ENCODE results near the gene ABCC5. TPM values are rescaled to one million over a fixed set of nuclear protein-coding genes. Genes with fewer than 3 reads are reported as not detected.
"Not testable (repeated sequence)": the region's sequence is repeated elsewhere in the genome, so short reads cannot be mapped to it uniquely, and the experiment has no call there.

ABCC5 gene
- polyA plus RNA-seq, 3 donors, result 44.1 to 53.7 (median 48.7) TPM

DNA sequence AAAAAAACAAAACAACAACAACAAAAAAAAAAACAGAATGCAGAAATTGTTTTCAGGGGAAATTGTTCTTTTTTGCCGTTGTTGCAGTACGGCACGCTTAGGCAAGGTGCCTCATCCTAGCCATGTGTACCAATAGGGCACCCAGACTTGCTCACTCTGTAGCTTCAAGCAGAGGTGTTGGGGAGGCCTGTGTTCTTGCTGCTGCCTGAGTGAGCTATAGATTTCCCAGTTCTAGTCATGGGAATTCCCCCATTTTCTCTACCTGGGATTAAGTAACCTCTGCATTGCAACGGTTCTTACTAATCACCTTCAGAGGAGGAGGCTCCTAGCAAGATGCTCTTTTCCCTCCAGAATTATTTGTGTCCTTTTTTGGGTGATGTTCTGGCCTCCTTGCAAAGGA lies 120.1 kb downstream of the ABCC5 start:
- DNase-seq (ENCODE audit: low read depth in 3 of 3, low spot score in 2 of 3), result no peak

DNA sequence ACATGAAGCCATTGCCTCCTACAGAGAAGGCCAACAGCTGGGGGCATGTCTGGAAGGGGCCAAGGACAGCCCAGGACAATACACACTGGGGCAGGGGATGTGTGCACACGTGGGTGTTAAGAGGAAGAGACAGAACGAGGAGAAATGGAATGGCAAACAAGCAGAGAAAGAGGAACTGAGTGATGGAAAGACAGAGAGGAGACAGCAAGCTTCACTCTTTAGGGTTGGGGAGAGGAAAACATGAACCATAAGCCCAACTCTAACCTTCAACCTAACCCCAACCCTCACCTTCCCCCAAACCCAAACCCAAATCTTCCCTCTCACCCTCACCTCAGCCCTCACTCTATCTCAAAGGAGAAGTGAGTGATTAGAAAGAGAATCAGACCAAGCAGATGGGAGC lies 121.1 kb downstream of the ABCC5 start:
- DNase-seq (ENCODE audit: low read depth in 3 of 3, low spot score in 2 of 3), result no peak

DNA sequence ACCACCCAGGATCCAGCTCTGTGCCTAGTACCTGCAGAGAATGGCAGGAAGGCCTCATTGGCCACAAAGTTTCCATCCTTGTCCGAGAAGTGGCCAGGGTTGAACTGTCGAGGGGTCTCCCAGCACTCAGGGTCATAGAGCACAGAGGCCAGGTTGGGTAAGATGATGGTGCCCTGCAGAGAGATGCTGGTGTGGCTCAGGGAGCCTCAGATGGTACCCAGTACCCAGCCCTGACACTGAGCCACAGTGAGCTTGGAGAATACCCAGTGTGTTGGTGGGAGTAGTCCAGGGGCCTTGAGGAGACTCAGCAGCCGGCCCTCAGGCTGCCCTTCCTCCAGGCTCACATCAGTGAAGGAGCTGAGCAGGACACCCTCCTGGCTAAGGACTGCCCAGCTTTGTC lies 121.5 kb downstream of the ABCC5 start:
- DNase-seq (ENCODE audit: low read depth in 3 of 3, low spot score in 2 of 3), result no peak

DNA sequence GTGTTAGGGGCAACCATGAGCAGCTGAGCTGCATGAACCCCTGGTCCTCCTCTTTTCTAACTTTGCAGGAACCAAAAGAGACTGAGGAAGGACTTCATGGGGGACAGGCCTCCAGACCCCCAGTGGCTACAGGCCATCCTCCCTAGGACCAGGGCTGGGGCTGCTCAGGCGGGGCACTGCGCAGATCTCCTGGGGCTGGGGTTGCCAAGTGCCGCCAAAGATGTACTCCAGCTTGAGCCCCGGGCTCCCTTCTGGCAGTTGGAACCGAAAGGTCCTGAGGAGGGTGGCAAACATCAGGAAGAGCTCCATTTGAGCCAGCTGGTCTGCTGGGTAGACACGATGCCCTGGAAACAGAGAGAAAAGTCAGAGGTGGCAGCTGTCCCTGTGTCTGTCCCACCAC lies 121.9 kb downstream of the ABCC5 start:
- DNase-seq (ENCODE audit: low read depth in 3 of 3, low spot score in 2 of 3), result no peak

DNA sequence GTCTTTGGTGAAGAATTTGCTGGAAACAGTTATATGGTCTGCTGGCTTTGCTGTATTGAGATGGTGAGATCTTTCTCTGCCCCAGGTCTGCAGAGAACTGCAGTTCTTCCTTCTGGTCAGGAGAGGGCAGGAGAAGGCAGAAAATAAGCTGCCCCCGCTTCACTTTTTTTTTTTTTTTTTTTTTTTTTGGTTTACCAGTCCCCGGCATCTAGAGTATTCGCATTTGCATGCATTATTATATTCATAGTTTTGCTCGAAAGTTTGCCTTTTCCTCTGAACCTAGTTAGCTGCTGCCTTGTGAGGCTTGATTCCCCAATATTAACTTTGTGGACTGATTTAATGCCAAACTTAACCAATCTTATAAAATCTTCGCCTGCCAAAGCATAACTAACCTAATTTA lies 122.4 kb downstream of the ABCC5 start:
- DNase-seq (ENCODE audit: low read depth in 3 of 3, low spot score in 2 of 3), result peak in 2 of 3 donors; percentile 13 to 16

DNA sequence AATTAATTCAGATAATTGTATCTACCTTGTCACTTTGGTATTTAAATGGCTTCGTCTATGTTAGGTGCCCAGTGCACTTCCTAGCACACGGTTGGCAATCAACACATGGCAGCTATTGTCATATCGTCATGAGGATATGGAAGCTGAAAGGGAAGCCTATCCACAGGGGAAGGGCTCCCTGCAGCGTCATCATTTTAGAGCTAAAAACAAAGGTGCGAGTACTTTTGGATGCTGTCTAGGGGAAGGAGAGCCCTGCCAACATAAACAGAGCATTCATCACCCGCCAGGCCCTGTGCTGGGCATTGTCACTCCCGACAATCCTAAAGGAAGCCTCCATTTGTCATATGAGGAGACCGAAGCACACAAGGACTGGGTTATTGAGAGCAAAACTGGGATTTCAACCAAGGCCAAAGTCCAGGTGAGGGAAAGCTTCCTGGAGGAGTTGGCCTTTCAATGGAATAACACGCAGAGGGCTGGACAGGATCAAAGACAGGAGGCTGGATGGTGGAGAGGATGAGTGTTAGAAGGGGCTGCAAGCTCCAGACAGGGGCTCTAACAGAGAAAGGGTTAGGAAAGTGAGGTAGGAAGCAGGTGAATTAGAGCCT lies 125.0 kb downstream of the ABCC5 start:
- no peak for DNase-seq (ENCODE audit: low read depth in 3 of 3, low spot score in 2 of 3)

DNA sequence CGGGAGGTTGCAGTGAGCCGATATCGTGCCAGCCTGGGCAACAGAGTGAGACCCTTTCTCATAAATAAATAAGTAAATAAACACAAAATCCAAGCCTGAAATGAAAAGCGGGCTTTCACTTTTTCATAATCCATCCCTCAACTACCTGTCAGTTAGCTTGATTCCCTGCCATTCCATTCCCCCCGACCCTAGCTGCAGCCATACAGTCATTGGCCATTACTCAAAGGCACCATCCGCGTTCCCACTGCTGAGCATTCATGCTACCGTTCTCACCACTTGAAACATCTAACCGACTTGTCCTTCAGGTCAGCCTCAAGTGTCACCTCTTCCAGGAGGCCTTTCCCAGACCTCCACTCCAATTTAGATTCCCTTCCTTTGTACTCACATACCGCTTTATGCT lies 131.9 kb downstream of the ABCC5 start:
- no peak for DNase-seq (ENCODE audit: low read depth in 3 of 3, low spot score in 2 of 3)

DNA sequence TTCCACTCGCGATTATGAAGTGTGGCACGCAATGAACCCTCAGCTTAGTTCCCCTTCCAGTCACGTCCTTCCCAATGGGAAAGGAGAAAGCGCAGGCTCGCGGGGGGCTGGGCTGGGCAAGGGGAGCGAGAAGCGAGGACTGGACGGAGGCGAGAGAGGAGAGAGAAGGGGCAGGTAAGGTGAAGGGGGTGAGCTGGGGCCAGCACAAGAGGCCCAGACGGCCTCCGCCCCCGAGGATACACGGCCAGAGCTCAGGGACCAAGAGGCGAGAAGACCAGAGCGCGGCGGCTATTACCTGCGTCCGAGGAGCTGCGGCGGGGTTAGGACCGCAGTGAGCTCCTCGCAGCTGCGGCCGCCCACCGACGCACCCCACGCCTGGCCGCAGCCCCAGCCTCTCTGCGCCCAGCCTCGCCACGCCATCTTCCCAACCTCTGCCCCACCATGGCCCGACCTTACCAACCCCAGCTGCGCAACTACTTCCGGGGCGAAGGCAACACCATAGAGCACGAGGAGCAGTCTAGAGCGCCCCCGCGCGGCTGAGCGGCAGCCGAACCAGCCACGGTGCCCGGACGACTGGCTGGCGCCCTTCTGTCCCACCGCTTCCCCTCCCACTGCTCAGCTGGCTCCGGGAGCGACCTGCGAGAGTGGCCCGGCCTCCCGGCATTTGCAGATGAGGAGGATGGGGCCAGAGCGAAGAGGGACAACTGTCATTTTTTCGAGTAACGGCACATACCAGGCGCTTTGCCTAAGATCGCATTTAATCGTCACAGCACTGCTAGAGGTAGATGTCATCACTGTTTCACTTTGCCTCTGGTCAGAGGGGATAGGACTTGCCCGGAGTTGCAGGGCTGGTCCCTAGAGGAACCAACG lies 133.0 kb downstream of the ABCC5 start, which contains the start of gene PARL:
PARL (minus strand) TSS at position 454 of the 870 bp plus-strand sequence; CDS start at position 420, 34 bp downstream.
- DNase-seq (ENCODE audit: low read depth in 3 of 3, low spot score in 2 of 3), result peak; percentile 80 to 86 (median 84)

DNA sequence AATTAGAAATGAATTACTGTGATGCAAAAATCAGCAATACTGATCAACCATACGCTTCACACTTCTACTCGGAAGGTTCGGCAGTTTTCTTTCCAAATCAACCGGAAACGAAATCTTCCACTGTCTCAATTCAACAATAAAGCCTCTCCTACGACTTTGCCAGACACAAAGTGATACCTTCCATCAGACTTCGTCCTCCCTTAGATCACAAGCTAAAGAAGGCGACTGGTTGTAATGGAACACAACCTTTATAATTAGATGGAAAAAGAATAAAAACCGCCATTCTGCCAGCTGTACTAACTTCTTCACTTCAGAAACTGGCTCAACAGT lies 133.6 kb downstream of the ABCC5 start:
- no peak for DNase-seq (ENCODE audit: low read depth in 3 of 3, low spot score in 2 of 3)

DNA sequence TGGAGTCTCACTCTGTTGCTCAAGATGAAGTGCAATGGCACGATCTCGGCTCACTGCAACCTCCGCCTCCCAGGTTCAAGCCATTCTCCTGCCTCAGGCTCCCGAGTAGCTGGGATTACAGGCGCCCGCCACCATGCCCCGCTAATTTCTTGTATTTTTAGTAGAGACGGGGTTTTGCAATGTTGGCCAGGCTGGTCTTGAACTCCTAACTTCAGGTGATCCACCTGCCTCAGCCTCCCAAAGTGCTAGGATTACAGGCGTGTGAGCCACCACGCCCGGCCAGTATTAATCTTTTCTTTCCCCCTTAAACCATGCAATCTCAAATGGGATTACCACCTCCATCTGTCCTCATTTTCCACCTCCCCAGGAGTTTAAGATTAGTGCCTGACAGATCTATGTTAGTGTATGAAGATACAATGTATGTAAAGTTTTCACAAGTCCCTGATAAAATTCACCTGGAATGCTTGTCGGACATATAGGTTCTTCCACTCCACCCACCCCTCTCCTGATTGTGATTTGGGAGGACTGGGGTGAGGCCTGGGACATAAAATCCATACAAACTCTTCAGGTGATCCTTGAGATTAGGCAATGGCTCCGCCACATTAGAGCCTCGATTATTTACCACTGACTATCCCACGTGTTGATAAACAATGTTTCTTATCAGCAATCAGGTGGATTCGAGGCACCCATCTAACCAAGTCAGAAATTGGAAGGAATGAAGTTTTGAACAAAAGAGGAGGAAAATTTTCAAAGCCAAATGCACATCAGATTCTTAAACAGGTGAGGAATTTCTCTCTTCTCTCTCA lies 134.2 kb downstream of the ABCC5 start:
- DNase-seq (ENCODE audit: low read depth in 3 of 3, low spot score in 2 of 3), result no peak

DNA sequence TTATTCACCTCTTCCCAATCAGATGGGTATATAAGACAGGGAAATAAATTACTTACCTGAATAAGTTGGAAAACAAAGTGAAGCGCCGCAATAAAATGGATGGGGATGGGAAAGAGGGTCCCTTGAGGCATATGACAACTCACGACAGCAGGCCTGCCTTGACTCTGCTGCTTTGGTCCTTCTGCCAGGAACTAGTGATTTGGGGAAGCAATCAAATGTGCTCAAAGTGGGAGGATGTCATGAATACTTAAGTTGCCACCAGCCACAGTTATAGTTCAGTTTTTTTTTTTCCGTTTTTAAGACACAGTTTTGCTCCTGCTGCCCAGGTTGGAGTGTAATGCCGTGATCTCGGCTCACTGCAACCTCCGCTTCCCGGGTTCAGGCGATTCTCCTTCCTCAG lies 137.6 kb downstream of the ABCC5 start:
- no peak for DNase-seq (ENCODE audit: low read depth in 3 of 3, low spot score in 2 of 3)

DNA sequence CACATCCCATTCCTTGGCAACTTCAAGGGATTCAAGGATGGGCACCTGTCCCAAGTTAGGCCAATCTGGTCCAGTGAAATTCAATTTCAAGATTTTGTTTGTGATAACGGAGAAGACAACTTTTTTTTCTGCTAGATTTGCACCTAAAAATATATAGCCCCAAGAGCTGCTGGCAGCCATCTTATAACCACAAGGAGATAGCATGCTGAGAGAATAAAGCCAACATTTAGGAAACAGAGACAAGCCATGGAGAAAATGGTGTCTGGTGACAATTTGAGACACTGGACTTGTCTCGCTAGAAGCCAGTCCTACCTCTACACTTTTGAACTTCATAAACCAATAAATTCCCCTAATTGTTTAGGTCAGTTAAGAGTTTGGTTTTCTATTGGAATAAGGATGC lies 138.4 kb downstream of the ABCC5 start:
- DNase-seq (ENCODE audit: low read depth in 3 of 3, low spot score in 2 of 3), result no peak

DNA sequence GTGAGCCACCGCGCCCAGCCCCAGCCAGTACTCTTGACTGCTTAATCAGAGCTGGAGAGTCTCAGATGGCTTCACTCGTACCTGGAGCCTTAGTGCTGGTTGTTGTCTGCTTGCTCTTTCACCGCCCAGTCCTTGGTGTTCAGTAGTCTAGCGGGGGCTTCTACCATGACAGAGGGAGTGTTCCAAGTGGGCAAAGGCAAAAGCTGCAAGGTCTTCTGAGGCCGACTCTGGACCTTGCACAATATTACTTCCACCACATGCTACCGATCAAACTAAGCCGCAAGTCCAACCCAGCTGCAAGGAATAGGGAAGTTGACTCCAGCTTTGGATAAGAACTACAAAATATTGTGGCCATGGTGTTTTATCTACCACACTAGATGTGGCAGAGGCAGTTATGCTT lies 139.6 kb downstream of the ABCC5 start:
- DNase-seq (ENCODE audit: low read depth in 3 of 3, low spot score in 2 of 3), result no peak

DNA sequence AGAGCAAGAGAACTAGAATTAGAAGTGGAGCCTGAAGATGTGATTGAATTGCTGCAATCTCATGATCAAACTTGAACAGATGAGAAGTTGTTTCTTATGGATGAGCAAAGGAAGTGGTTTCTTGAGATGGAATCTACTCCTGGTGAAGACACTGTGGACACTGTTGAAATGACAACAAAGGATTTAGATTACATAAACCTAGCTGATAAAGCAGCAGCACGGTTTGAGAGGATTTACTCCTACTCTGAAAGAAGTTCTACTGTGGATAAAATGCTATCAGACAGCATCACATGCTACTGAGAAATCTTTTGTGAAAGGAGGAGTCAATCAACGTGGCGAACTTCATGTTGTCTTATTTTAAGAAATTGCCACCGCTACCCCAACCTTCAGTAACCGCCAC lies 140.5 kb downstream of the ABCC5 start:
- not testable (repeated sequence) for DNase-seq (ENCODE audit: low read depth in 3 of 3, low spot score in 2 of 3)

DNA sequence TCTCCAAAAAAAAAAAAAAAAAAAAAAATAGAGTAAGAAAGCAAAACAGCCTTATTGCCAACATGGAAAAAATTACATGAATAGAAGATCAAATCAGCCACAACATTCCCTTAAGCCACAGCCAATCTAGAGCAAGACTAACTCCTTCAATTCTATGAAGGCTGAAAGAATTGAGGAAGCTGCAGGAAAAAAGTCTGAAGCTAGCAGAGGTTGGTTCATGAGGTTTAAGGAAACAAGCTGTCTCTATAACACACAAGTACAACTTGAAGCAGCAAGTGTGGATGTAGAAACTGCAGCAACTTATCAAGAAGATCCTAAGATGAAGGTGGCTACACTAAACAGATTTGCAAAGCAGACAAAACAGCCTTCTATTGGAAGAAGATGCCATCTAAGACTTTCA lies 142.3 kb downstream of the ABCC5 start:
- DNase-seq (ENCODE audit: low read depth in 3 of 3, low spot score in 2 of 3), result no peak

DNA sequence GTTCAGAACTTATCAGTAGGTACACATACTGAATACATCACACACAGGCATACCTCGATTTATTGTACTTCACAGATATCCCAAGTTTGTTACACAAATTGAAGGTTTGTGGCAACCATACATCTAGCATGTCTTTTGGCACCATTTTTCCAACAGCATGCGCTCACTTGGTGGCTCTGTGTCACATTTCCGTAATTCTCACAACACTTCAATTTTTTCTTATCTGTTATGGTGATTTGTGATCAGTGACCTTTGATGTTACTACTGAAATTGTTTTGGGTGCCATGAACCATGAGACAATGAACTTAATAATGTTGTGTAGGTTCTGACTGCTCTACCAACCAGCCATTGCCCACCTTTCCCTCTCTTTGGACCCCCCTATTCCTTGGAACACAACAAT lies 143.8 kb downstream of the ABCC5 start:
- DNase-seq (ENCODE audit: low read depth in 3 of 3, low spot score in 2 of 3), result no peak

DNA sequence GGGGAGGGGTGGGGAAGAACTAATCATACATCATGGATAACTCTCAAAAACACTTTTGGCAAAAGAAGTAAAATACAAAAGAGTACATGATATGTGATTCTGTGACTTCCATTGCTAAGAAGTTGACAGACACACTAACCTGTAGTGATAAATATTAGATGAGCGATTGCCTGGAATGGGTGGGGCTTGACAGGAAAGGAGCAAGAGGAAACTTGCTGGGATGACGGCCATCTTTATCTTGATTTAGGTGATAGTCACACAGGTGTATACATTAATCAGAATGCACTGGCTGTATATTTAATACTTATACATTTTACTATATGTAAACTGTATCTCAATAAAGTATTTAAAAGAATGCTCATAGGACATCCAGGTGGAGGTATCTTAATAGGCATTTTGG lies 146.1 kb downstream of the ABCC5 start:
- no peak for DNase-seq (ENCODE audit: low read depth in 3 of 3, low spot score in 2 of 3)

DNA sequence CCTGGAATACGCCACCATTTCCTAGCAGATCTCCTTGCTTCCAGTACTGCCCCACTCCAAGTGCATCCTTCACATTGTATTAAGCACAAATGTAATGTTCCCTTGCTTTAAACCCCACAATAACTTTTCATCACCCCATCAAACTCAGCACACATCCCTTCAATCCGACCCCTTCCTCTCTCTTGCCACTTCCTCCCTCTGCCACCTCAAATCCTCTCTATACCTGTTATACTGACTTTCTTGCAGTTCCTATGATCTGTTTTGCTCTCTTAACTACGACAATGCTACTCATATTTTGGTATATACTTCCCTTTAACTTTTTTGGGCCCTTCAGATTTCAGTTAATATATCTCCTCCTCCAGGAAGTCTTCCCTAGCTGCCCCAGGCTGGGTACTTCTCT lies 147.1 kb downstream of the ABCC5 start:
- DNase-seq (ENCODE audit: low read depth in 3 of 3, low spot score in 2 of 3), result no peak
